H1 (cell line): ENCODE measurements around the gene UFD1. TPM values are rescaled to one million over a fixed set of nuclear protein-coding genes. Genes with fewer than 3 reads are reported as not detected.

Source experiments
- CTCF ChIA-PET: fragments of 300-600 bp; sonication (Branson Sonifier 250); formaldehyde crosslinking; loops from one replicate; lab custom pipeline; 2021; ENCODE audit not compliant: partially characterized antibody; lab: Charles Lee
- POLR2A ChIA-PET: fragments of 300-600 bp; sonication (Branson Sonifier 250); formaldehyde crosslinking; loops from one replicate; lab custom pipeline; 2021; ENCODE audit warnings: inconsistent platforms; ENCODE audit not compliant: partially characterized antibody; lab: Charles Lee
- DNase-seq, 2 experiments: peaks; one replicate each; pipeline versions ENCODE4 v3.0.0 to v3.0.0-alpha.2; 2010 to 2022; ENCODE audit warnings: low spot score in 2 of 2, low read depth in 1 of 2, mixed read lengths in 1 of 2
- FAIRE-seq: peaks from 2 replicates; lab custom pipeline; 2011; peaks lifted over from hg19 to GRCh38; lab: Jason Lieb, UNC
- H2AFZ ChIP-seq: 2 replicates; pipeline ENCODE4 v1.8.1; 2012; ENCODE audit warnings: low read length, inconsistent platforms
- H2AK5ac ChIP-seq: 2 replicates; pipeline ENCODE4 v1.6.1; 2013; ENCODE audit warnings: low read depth, low read length
- H2BK120ac ChIP-seq: replicated peaks from 2 replicates; pipeline ENCODE3; 2013; ENCODE audit warnings: low read depth, low read length, inconsistent platforms
- H2BK12ac ChIP-seq: 2 replicates; pipeline ENCODE4 v1.6.1; 2013; ENCODE audit warnings: low read depth, low read length
- H2BK15ac ChIP-seq: 2 replicates; pipeline ENCODE4 v1.6.1; 2013; ENCODE audit warnings: low read length
- H2BK20ac ChIP-seq: 2 replicates; pipeline ENCODE4 v1.6.1; 2013; ENCODE audit warnings: low read length
- H2BK5ac ChIP-seq: 2 replicates; pipeline ENCODE4 v1.6.1; 2013; ENCODE audit warnings: low read depth, low read length
- H3K14ac ChIP-seq: 2 replicates; pipeline ENCODE4 v1.6.1; 2013; ENCODE audit warnings: inconsistent platforms; ENCODE audit not compliant: insufficient read length
- H3K18ac ChIP-seq: 2 replicates; pipeline ENCODE4 v1.6.1; 2013; ENCODE audit warnings: low read length; ENCODE audit errors: extremely low read depth
- H3K23ac ChIP-seq: 2 replicates; pipeline ENCODE4 v1.6.1; 2013; ENCODE audit warnings: inconsistent platforms; ENCODE audit not compliant: insufficient read length
- H3K23me2 ChIP-seq: 2 replicates; pipeline ENCODE4 v1.6.1; 2013; ENCODE audit warnings: low read depth, low read length
- H3K27ac ChIP-seq: 2 replicates; pipeline ENCODE4 v1.6.1; 2011; ENCODE audit warnings: low read depth, low read length, inconsistent platforms
- H3K27me3 ChIP-seq, 4 experiments: replicated peaks in 1 of 4; 1 replicate in 1 of 4; 2 replicates in 3 of 4; pipeline versions ENCODE4 v1.6.1 to v1.8.1; 2011 to 2013; ENCODE audit warnings: low read length in 3 of 4, mild to moderate bottlenecking in 3 of 4, inconsistent platforms in 2 of 4, mixed read lengths in 2 of 4, moderate library complexity in 1 of 4; ENCODE audit not compliant: control insufficient read depth in 3 of 4, insufficient read depth in 3 of 4; ENCODE audit errors: extremely low read depth in 1 of 4
- H3K36me3 ChIP-seq, 4 experiments: 2 replicates each; pipeline versions ENCODE4 v1.6.1 to v1.8.1; 2011 to 2013; ENCODE audit warnings: mild to moderate bottlenecking in 4 of 4, low read length in 3 of 4, moderate library complexity in 2 of 4, control low read depth in 1 of 4, inconsistent platforms in 1 of 4; ENCODE audit not compliant: insufficient read depth in 4 of 4, control insufficient read depth in 2 of 4
- H3K4ac ChIP-seq: replicated peaks from 2 replicates; pipeline ENCODE3; 2013; ENCODE audit warnings: low read length, low read depth, mixed read lengths, inconsistent platforms; ENCODE audit not compliant: insufficient read length
- H3K4me1 ChIP-seq, 4 experiments: replicated peaks in 1 of 4; 1 replicate in 1 of 4; 2 replicates in 3 of 4; pipeline versions ENCODE4 v1.6.1 to v1.8.1; 2011 to 2013; ENCODE audit warnings: low read length in 3 of 4, inconsistent platforms in 2 of 4, mixed read lengths in 1 of 4; ENCODE audit not compliant: insufficient read depth in 4 of 4, control insufficient read depth in 3 of 4
- H3K4me2 ChIP-seq, 2 experiments: 2 replicates each; pipeline versions ENCODE4 v1.6.1 to v1.8.1; 2011 to 2013; ENCODE audit warnings: low read depth in 2 of 2, low read length in 2 of 2, control low read depth in 1 of 2, inconsistent platforms in 1 of 2, mild to moderate bottlenecking in 1 of 2; ENCODE audit not compliant: insufficient read depth in 1 of 2
- H3K4me3 ChIP-seq, 4 experiments: fragments of 200-600, 300-600 bp in 1 of 4; sonication (generic), shearing (Covaris generic), sonication (Bioruptor Twin) in 1 of 4; 2 replicates each; pipeline versions ENCODE4 v1.5.1 to v1.8.1; 2011 to 2016; ENCODE audit warnings: low read length in 4 of 4, low read depth in 3 of 4, control low read depth in 2 of 4, inconsistent platforms in 2 of 4, mild to moderate bottlenecking in 2 of 4, mixed read lengths in 1 of 4, moderate library complexity in 1 of 4; ENCODE audit not compliant: insufficient read depth in 2 of 4; ENCODE audit errors: extremely low read depth in 1 of 4
- H3K56ac ChIP-seq: replicated peaks from 2 replicates; pipeline ENCODE3; 2013; ENCODE audit warnings: low read depth, mild to moderate bottlenecking, mixed read lengths, low read length, inconsistent platforms; ENCODE audit not compliant: insufficient read length
- H3K79me1 ChIP-seq: 2 replicates; pipeline ENCODE4 v1.6.1; 2013; ENCODE audit warnings: low read depth, low read length, control low read depth
- H3K79me2 ChIP-seq, 2 experiments: 2 replicates each; pipeline versions ENCODE4 v1.6.1 to v1.8.1; 2012 to 2013; ENCODE audit warnings: low read length in 2 of 2, mild to moderate bottlenecking in 2 of 2, inconsistent platforms in 1 of 2; ENCODE audit not compliant: insufficient read depth in 2 of 2, control insufficient read depth in 1 of 2
- H3K9ac ChIP-seq, 4 experiments: replicated peaks in 1 of 4; 1 replicate in 1 of 4; 2 replicates in 3 of 4; pipeline versions ENCODE4 v1.6.1 to v1.8.1; 2011 to 2013; ENCODE audit warnings: low read depth in 3 of 4, low read length in 3 of 4, control low read depth in 2 of 4, mild to moderate bottlenecking in 2 of 4, moderate library complexity in 2 of 4, inconsistent platforms in 1 of 4; ENCODE audit errors: extremely low read depth in 1 of 4
- H3K9me3 ChIP-seq, 2 experiments: 2 replicates each; pipeline versions ENCODE4 v1.6.1 to v1.8.1; 2012 to 2013; ENCODE audit warnings: mild to moderate bottlenecking in 2 of 2, moderate library complexity in 2 of 2, control low read depth in 1 of 2, inconsistent platforms in 1 of 2, low read depth in 1 of 2, low read length in 1 of 2, mixed read lengths in 1 of 2; ENCODE audit not compliant: insufficient read depth in 2 of 2
- H4K20me1 ChIP-seq, 2 experiments: replicated peaks in 1 of 2; 2 replicates each; pipeline versions ENCODE3 to v1.8.1; 2011 to 2013; ENCODE audit warnings: inconsistent platforms in 2 of 2, low read length in 2 of 2, mild to moderate bottlenecking in 1 of 2; ENCODE audit not compliant: insufficient read depth in 2 of 2, control insufficient read depth in 1 of 2
- H4K5ac ChIP-seq: 2 replicates; pipeline ENCODE4 v1.6.1; 2013; ENCODE audit warnings: low read length, low read depth, mixed read lengths, inconsistent platforms; ENCODE audit not compliant: insufficient read length
- H4K8ac ChIP-seq: 2 replicates; pipeline ENCODE4 v1.8.0; 2013; ENCODE audit warnings: mild to moderate bottlenecking, moderate library complexity, low read length, inconsistent platforms; ENCODE audit not compliant: insufficient read depth; ENCODE audit errors: extremely low read depth
- H4K91ac ChIP-seq: replicated peaks from 2 replicates; pipeline ENCODE3; 2013; ENCODE audit warnings: low read length, mixed read lengths, inconsistent platforms; ENCODE audit not compliant: insufficient read length
- BACH1 ChIP-seq: IDR thresholded peaks from 2 replicates; pipeline ENCODE4 v1.6.1; 2012; ENCODE audit warnings: low read length, improper control_type of control experiment
- BCL11A ChIP-seq, 2 experiments: IDR thresholded peaks; one replicate each; pipeline ENCODE4 v1.6.1; 2011; ENCODE audit warnings: low read depth in 2 of 2, low read length in 2 of 2, mild to moderate bottlenecking in 2 of 2
- FOSL1 ChIP-seq: IDR thresholded peaks from 2 replicates; pipeline ENCODE4 v1.6.1; 2011; ENCODE audit warnings: mild to moderate bottlenecking, low read depth, low read length, moderate library complexity; ENCODE audit not compliant: insufficient read depth
- GTF2F1 ChIP-seq: IDR thresholded peaks from 2 replicates; pipeline ENCODE4 v1.6.1; 2012; ENCODE audit warnings: low read depth, low read length, improper control_type of control experiment, borderline replicate concordance
- KDM1A ChIP-seq: fragments of 200-600, 300-600 bp; sonication (generic); IDR thresholded peaks from 2 replicates; pipeline ENCODE4 v1.7.1; 2016; ENCODE audit warnings: mild to moderate bottlenecking, low read length, borderline replicate concordance
- NANOG ChIP-seq: IDR thresholded peaks from 2 replicates; pipeline ENCODE4 v1.6.1; 2011; ENCODE audit warnings: low read length, low read depth, mild to moderate bottlenecking, inconsistent platforms; ENCODE audit not compliant: insufficient read depth, poor library complexity, severe bottlenecking
- POU5F1 ChIP-seq: IDR thresholded peaks from 2 replicates; pipeline ENCODE4 v1.6.1; 2011; ENCODE audit warnings: low read depth, mild to moderate bottlenecking, low read length, moderate library complexity
- RXRA ChIP-seq: IDR thresholded peaks from 2 replicates; pipeline ENCODE4 v1.6.1; 2011; ENCODE audit warnings: low read depth, mild to moderate bottlenecking, low read length, moderate library complexity; ENCODE audit not compliant: insufficient read depth
- SAP30 ChIP-seq: fragments of 300-600 bp; sonication (generic); IDR thresholded peaks from 2 replicates; pipeline ENCODE4 v1.7.1; 2012; ENCODE audit warnings: low read length, moderate library complexity, mild to moderate bottlenecking, inconsistent platforms; ENCODE audit not compliant: insufficient read depth, insufficient replicate concordance
- SIRT6 ChIP-seq: IDR thresholded peaks from one replicate; pipeline ENCODE4 v1.7.1; 2012; ENCODE audit warnings: low read length, inconsistent platforms
- SP2 ChIP-seq: IDR thresholded peaks from 2 replicates; pipeline ENCODE4 v1.6.1; 2012; ENCODE audit warnings: mild to moderate bottlenecking, low read length, inconsistent platforms
- TAF1 ChIP-seq: IDR thresholded peaks from 2 replicates; pipeline ENCODE4 v1.6.1; 2011; ENCODE audit warnings: mild to moderate bottlenecking, low read depth, low read length
- YY1 ChIP-seq: IDR thresholded peaks from 2 replicates; pipeline ENCODE4 v1.6.1; 2011; ENCODE audit warnings: low read depth, mild to moderate bottlenecking, low read length
- WGBS, 2 experiments: shearing (Covaris generic) in 1 of 2; methylation state at CpG; one replicate each; pipeline versions ENCODE4 v1.1.6 to v1.1.7; 2013 to 2015; ENCODE audit warnings: low lambda C conversion rate in 2 of 2, mixed read lengths in 2 of 2, inconsistent platforms in 1 of 2, low coverage in 1 of 2, missing lambda C conversion rate in 1 of 2; ENCODE audit not compliant: insufficient replicate concordance in 2 of 2, insufficient coverage in 1 of 2, insufficient read length in 1 of 2; ENCODE audit errors: extremely low coverage in 1 of 2, missing lambda C conversion rate in 1 of 2; 5-methylcytosine and 5-hydroxymethylcytosine counted together
- polyA plus RNA-seq, 7 experiments: library from polyadenylated mRNA; depleted of rRNA in 3 of 7; stranded (reverse) in 5 of 7; unstranded in 2 of 7; fragments of >200 nt in 5 of 7; fragments of 200-250 nt in 2 of 7; gene quantifications; 1 replicate in 5 of 7; 2 replicates in 1 of 7; 4 replicates in 1 of 7; pipeline versions ENCODE4 v1.2.1 to v1.2.3, GENCODE V29; 2011 to 2013; ENCODE audit warnings: missing spikeins in 2 of 7, mixed read lengths in 2 of 7
- total RNA-seq: library from RNA; stranded (reverse); fragmentation: NEBNext Ultra II Directional; extraction: Animal tissue kit (Norgen Biotek cat#: 25700); gene quantifications from 2 replicates; pipeline ENCODE4 v1.2.1, GENCODE V29; 2021

UFD1 gene
- total and polyA plus RNA-seq, 2 of the 8 experiments (the other 6 are each of a cell fraction or from before 2014, with no cell fraction given): 74.6 to 116 TPM

- peaks cover 0 to 8% (median 3%) of the 10 kb centered on the region in 4 experiments; a peak in 2 of 7 replicates for H3K4me1 ChIP-seq
- DNase-seq (no peak), FAIRE-seq (no peak)
- peaks cover 2 to 33% (median 20%) of the 10 kb centered on the region in 4 experiments for H3K36me3 ChIP-seq
- peaks cover 2% of the 10 kb centered on the region; the same call in 1 of the 2 replicates for H3K79me1 ChIP-seq
- H3K4ac ChIP-seq: no peak overlapping the region
- peaks cover 3 to 24% of the 10 kb centered on the region in 2 experiments; a peak in 3 of 4 replicates for H3K79me2 ChIP-seq
- no peak overlapping the region for H3K27ac ChIP-seq
- no peak overlapping the region for H2BK12ac ChIP-seq
- no peak overlapping the region for H3K4me3 ChIP-seq
- no peak overlapping the region for H4K5ac ChIP-seq
- H3K9ac ChIP-seq: no peak overlapping the region
- H2AK5ac ChIP-seq: no peak overlapping the region
- H2BK5ac ChIP-seq: no peak overlapping the region
- TF ChIP-seq POU5F1: no peak
- no peak for TF ChIP-seq RXRA
- no peak for TF ChIP-seq SIRT6
- no peak for TF ChIP-seq SP2
- no peak for TF ChIP-seq BCL11A (IDR thresholded peaks at IDR 0.05; ENCODE audit: low read depth in 2 of 2, low read length in 2 of 2)
- TF ChIP-seq YY1: no peak
- TF ChIP-seq SAP30: no peak
- TF ChIP-seq NANOG: no peak
- no peak for TF ChIP-seq TAF1
- TF ChIP-seq FOSL1: no peak
- no peak for TF ChIP-seq BACH1
- TF ChIP-seq GTF2F1: no peak
- TF ChIP-seq KDM1A: no peak
- peaks cover 17 to 24% of the 10 kb centered on the region in 2 experiments for H4K20me1 ChIP-seq
- no peak overlapping the region for H4K91ac ChIP-seq
- H3K23ac ChIP-seq: no peak overlapping the region
- H3K9me3 ChIP-seq: no peaks in the 10 kb centered on the region
- H3K27me3 ChIP-seq: no peaks in the 10 kb centered on the region; a peak in 2 of 7 replicates
- ChIA-PET CTCF (no interaction called here), POLR2A (interaction anchor here (1.8 to 6.7 kb wide), 2 partner anchors 15 kb away, joined by 6 to 127 read pairs; partner anchors contain the start of genes HIRA and MRPL40)
- no peak overlapping the region for H2BK120ac ChIP-seq
- no peak overlapping the region for H2AFZ ChIP-seq
- no peak overlapping the region for H2BK20ac ChIP-seq
- no peak overlapping the region for H3K56ac ChIP-seq
- WGBS, 2 experiments: 89% methylated on average over 2 of the region's 2 CpGs; no CpG with 5 or more reads in 1 of the 2 experiments
- H3K4me2 ChIP-seq: no peak overlapping the region; a peak in 1 of 4 replicates
- peaks cover 7% of the 10 kb centered on the region; the same call in 1 of the 2 replicates for H3K23me2 ChIP-seq
- H4K8ac ChIP-seq: no peak overlapping the region
- H3K14ac ChIP-seq: no peak overlapping the region
- H2BK15ac ChIP-seq: no peak overlapping the region
- H3K18ac ChIP-seq: no peak overlapping the region
Measured at GRCh38 chr22:19449422-19449767, 29.6 kb downstream of the UFD1 start.
